ENCODE results near the gene VASH2.
"Not testable (repeated sequence)": the region's sequence is repeated elsewhere in the genome, so short reads cannot be mapped to it uniquely, and the experiment has no call there.

The VASH2 gene

DNA sequence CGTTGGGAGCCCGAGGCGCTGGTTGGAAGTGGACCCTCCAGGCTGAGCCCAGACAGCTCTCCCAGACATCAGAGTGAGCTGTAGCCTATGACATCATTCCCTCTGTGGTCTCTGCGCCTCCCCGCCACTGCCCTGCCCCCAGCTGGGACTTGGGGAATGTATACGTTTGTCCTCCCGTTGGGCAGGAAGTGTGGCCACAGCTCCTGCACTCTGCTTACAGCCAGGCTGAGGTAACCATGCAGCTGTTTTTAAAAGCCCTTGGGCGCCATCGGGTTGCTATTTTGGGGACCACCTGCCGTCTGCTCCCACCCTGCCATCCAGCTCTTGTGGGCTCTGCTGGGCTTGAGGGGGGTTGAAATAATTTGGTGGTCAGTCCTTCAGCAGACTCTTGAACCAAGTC, 7.8 kb downstream of the VASH2 start:
- DNase-seq, result no peak

DNA sequence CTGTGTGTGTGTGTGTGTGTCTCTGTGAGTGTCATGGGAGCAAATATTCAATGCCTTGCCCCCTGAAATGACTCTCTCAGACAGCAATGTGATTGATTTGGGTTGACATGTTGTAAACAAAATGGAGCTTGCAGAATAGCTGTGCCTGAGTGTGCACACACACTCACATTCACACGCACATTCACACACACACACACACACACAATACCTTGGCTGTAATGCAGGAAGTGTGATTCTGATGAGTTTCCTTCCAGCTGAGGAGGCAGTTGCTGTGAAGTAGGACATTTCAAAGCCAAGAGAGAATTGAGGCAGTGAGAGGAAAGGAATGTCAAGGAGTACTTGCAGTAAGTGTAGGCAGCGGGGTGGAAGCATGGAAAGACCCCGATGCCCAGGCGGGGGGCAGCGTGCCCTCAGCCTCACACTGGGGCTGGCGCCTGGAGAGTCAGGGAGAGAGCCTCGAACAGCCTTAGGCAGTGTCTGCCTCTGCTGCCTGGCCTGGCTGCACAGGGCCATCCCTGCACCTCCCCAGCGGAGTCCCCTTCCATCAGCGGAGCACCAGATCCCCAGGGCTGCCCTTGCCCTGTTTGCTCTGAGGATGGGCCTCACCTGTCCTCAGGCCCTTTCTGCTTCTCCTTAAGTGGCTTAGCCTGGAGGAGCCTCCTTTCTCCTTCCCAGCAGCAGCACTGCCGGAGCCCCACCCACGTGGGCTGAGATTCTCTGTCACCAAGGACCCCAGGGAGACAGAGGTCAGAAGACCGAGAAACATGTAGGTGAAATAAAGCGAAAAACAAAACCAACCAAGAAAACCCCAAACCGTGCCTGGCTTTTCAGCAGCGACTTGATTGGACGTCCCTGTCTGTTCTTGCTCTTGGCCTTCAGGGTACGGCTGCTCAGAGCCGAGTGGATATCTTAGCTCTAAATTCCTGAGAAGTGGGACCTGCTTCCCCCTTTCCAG, 9.2 kb downstream of the VASH2 start:
- no peak for DNase-seq

DNA sequence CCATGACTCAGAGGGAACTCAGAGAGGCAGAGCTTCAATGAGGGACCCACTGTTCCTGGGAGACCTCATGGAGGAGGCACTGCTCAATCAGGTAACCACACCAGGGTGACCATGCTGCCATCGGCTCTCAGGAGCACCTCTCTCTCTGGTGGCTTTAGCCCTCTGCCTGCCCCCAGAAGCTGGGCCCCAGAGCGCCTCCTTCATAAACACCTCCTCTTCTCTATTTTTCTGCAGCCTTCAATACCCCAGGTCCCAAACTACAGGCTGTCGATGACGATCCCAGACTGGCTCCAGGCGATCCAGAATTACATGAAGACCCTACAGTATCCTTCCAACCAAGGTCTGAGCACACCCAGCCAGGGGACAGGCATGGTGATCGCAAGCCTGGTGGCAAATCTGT, 10.6 kb downstream of the VASH2 start:
- DNase-seq, result no peak

DNA sequence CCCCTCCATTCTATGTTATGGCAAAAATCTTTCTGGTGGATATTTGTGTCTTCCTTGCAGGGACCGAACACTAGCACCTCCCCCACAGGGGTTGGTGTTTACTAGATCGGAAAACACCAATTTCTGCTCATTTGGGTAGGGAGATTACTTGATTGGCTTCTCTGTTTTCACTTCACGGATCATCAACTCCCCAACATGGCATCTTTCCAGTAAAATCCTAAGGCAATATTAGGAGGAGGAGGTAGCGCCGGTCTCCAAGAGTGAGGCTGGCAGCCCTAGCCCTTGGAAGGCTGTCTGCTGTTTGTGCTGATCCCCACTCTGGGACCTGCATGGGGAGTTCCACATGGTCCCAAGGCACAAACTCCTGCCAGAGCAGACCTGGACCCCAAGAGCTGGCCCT, 12.2 kb downstream of the VASH2 start:
- DNase-seq, result no peak

DNA sequence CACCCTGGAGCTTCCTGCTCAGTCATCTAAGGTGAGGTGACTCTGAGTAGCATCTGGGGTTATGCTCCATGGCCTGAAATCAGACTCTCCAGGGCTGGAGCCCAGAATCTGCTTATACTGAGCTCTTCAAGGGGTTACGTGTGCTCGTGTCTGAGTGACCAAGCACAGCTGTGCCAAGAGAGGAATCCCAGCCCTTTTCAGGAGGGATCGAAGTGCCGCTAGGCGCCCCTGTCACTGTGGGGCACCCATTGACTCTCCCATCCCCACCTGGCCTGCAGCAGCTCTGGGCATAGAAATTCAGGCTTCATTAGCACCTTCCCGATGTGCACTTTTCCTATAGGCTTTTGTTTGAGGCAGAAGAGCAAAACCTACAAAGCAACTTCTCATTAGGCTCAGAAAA, 13.8 kb downstream of the VASH2 start:
- no peak for DNase-seq

DNA sequence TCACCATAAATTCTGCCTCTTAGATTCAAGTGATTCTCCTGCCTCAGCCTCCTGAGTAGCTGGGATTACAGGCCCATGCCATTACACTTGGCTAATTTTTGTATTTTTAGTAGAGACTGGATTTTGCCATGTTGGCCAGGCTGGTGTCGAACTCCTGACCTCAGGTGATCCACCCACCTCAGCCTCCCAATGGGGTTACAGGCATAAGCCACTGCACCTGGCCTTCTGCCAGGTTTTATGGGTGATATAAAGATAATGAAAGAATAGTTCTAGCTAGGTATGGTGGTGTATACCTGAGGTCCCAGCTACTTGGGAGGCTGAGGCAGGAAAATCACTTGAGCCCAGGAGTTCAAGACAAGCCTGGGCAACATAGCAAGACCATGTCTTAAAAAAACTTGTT, 14.7 kb downstream of the VASH2 start:
- not testable (repeated sequence) for DNase-seq

DNA sequence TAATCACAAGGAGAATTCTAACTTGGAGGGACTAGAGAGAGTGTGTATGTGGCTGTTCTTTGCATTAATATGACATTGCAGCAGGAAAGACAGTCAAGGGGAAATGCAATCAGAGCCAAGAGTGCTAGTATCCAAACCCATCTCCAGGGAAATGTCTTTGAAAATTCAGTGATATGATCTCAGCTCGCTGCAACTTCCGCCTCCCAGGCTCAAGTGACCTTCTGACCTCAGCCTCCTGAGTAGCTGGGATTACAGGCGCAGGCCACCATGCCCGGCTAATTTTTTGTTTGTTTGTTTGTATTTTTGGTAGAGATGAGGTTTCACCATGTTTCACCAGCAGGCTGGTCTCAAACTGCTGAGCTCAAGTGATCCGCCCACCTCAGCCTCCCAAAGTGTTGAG, 16.3 kb downstream of the VASH2 start:
- DNase-seq, result no peak

DNA sequence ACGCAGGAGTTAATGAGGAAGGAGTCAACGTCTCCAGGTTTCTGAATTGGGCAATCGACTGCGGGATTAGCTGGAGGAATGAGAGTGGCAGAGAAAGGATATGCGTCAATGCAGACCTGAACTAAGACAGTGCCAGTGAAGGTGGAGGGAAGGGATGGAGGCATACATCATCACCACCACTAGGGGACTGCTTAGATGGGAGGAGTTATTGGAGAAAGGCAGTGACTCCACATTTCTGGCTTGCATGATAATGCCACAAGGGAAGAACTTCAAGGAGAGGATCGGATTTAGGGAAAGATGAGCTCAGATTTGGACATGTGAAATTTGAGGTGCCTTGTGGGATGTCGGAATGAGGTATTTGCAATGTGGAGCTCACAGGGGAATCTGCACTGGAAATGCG, 17.5 kb downstream of the VASH2 start:
- DNase-seq, result peak in 3 of 4 experiments; percentile 27 to 35 (median 29)

DNA sequence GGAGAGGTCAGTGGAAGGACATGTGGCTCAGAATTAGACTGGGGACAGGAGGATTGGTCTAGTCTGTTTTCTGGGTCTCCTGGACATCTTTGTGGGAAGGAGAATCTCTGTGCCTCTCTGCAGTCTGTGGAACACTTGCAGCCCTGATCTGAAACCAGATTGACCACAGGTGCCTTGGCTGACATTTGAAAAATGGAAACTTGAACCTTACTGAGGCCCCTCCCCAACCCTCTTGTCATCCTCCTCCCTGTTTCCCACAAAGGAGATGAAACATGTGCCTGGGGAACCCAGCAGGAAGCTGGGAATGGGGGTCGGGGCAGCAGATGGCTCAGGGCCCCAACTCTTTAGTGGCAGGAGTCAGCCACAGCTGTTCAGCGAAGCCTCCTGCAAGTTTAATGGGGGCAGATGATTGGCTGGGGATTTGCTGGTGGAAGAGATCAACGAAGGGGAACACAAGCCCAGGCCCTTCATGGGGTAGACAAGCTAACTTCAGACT, 18.1 kb downstream of the VASH2 start:
- DNase-seq, result no peak

DNA sequence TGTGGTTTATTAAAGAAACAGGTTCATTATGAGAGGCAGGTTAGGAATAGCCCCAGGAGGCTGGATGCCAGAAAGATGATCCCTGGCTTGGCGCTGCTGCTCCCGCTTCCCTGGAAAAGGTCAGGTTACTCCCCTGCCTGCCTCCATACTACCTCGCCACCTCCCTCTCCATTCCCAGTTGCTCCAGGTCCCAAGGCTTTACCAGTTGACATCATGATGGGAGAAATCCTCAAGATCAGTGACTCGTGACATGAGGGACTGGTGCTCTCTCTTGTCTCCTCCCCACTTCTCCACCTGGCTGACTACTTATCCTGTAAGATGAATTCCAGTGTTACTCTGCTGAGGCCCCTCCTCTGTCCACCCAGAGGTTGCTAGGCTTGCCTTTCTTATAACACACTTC, 19.7 kb downstream of the VASH2 start:
- no peak for DNase-seq

DNA sequence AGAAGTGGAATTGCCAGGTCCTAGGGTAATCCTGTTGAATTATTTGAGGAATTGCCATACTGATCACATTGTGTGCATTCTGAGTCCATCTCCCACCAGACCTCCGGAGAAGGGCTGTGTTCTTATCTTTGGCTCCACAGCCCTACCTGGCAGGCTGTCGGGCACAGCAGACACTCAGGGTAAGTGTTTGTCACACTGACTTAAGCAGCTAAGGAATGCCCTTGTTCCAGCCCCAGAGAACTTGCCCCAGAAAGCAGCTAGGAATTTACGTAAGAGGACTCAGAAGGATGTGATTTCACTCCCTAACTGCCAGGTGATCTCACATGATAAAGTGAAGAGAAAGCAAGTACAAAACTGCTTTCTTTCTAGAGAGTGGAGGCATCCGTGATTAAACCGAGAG, 21.0 kb downstream of the VASH2 start:
- no peak for DNase-seq

DNA sequence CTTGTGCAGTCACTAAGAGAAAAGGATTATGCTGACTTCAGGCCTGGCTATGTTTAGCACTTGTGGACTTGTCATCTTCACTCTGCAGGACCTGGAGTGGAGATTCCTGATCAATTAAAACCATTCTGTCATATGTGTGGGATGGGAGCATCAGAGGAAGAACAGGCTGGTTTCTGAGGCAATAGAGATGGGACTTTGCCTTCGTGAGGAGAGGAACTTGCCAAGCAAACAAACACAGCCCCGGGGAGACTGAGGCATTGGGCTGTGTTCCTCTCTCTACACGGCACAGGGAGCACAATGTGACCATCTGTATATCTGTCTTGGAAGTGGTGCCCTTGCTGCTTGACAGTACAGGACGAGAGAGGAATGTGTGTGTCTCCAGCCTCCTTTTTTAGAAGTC, 23.1 kb downstream of the VASH2 start:
- no peak for DNase-seq

DNA sequence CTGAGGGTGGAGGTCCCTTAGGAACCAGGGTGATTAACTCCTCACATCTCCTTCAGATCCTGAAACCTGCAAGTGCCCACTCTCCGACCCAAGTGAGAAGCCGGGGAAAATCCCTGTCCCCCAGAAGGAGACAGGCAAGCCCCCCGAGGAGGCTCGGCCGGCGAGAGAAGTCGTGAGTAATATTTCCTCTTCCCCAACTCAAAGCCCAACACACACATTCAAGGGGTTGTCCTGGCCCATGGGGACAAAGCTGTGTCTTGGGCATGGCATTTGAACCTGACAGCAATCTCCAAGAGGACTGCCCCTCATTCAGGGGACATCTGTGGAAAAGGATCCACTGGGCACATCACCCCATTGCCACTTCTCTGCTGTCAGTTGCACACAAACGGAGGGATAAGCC, 23.6 kb downstream of the VASH2 start:
- no peak for DNase-seq

DNA sequence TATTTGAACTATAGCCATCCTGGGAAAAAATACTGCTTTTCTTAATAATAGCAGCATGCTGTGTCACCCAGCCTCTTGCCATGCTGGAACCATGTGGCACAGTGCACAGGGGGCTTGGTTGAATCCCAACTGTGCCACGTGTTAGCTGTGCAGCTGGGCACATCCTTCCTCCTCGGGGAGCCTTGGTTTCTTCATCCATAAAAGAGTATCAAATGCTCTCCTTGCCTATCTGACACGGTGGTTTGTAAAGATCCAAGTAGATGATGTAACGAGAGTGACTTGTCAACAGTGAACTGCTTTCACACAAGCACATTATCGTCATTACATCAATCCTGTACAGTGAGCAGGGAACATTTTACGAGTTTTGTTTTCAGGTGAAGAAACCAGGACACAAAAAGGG, 24.4 kb downstream of the VASH2 start:
- no peak for DNase-seq

DNA sequence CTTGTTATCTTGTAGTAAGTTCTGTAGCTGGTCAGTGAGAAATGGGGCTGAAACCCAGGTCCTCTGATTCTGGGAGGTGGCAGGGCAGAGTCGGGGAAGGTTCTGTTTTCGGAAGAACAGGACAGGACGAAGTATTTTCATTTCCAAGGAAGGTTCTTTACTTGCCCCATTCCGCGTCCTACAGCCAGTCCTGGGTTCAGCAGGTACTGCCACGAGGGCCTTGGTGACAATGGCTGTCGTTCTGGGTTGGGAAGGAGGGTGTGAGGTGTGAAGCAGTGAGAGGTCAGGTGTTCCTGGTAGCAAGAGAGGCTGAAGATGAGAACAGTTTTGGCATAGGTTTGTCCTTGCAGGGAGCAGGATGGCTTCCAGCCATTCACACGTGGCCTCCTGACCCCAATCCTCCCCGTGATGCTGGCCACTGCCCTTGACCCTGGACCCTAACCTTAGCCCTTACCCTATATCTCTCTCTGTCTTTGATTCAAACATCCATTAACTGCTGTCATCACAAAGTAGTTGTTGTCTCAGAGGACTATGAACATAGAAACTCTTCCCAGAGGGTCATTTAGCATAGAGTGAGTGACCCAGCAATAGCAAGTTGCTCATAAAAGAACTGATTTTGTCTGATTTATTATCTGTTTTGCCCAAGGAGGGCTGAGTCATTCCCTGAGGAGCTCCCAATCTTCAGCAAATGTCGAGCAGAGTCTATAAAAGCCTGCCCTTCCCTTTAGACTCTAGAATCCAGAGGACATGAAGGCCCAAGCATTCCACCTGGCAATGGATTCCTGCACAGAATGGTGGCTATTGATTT, 25.0 kb downstream of the VASH2 start:
- DNase-seq, result no peak

DNA sequence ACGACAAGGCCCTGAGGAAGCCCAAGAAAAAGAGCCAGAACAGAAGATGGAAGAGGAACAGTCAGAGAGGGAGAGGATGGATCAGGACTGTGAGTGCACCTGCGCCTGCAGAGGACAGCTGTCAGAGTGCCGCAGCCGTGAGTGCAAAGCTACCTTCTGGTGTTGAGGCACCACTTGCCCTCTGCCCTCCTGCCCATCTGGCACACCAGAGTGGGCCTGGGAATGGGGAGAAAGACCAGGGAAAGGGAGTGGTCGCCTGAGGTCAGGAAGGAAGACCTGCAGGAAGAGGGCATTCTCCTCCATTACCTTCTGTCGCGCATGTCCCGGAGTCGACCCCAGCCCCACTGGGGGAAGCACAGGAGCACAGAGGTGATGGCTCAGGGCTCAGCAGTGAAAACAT, 26.2 kb downstream of the VASH2 start:
- DNase-seq, result no peak

DNA sequence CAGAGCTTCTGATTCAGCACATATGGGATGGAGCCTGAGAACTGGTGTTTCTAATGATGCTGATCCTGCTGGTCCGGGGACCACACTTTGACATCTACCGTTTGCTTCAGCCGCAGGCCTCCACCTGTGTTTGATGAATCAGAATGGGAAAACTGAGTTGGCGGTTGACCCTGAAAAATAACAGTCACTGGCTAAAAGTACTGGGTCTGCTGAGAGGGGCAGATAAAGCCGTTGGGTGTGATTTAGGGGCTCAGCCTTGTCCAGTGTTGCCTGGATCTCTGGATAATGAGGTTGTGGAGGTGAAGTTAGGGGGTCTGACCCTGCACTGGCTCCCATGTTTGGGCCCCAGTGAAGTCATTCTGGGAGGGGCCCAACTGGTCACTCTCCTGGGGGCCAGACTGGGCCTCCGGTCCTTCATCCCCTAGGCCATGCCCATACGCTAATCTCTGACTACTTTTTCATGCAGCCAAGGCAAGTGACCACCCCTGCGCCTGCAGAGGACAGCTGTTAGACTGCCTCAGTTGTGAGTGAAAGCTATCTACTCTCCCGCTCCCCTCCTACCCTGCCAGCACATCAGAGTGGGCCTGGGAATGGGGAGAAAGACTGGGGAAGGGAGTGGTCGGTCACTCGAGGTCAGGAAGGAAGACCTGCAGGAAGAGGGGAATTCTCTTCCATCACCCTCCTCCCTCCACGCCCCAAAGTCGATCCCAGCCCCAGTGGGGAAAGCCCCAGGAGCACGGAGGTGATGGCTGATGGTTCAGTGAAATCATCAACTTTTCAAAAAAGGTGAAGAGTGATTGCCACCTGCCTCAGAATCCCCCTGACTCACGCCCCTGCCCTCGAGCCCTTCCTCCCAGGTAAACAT, 27.7 kb downstream of the VASH2 start:
- no peak for DNase-seq

DNA sequence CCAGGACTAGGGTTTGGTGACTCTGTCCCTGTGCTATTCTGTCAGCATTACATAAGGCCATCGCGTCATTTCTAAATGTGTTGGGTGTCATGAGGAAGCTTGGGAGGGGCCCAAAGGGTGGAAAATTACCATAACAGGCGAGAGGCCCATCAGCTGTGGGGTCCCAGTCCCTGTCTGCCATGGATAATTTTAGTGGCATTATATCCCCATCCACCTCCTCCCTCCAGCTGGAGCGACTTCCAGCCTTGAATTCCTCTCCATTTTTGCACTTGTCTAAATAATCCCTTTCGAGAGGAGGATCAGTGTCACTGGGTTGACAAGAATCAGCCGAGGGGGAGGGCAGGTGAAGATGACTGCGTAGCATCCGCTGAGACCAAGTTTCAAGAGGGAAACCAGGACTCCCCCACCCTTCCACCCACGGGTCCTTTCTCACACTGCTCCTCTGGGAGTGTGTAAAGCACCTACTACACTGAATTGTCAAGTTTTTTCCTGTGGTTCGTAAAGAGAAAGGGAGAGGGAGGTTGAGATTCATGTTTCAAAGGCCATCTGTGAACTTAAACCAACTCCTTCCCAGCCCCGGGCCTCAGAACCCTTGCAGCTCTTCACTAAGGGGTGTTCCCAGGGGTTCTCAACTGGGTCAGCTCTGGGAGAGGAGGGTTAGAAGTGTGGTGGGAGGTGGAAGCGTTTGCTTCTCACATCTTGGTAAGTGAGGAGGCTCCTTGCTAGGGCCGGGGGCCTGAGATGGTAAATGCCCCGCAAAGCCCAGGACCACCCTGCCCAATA, 29.2 kb downstream of the VASH2 start:
- DNase-seq, result no peak

DNA sequence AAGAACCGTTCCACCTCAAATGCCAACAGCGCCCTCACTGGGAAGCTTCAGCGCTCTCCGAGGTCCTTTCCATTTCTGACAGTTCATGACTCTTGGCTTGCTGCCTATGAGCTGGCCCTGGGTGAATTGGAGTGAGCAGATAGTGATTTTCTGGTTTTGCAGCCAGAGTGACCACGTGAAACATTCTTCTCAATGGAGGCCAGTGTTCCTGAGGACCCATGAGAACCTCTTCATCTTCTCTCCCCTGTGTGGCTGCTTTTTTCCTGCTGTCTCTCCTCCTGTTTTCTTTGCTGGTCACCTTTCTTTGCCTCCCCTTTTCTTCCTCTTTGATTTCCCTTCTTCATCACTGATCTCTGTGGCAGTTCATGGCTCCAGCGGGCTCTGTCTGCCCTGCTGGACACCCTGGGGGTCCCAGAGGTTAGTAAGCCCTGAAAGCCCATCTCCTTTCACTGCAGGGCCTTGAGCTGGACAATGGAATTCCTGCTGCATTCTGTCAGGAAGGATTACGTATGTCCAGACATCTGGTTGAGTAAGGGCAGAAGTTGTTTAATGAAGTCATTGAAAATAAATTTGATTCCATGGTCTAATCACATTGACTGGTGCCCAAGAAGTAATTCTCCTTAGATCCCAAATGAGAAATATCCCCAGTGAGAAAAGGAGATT, 29.9 kb downstream of the VASH2 start:
- DNase-seq, result no peak

DNA sequence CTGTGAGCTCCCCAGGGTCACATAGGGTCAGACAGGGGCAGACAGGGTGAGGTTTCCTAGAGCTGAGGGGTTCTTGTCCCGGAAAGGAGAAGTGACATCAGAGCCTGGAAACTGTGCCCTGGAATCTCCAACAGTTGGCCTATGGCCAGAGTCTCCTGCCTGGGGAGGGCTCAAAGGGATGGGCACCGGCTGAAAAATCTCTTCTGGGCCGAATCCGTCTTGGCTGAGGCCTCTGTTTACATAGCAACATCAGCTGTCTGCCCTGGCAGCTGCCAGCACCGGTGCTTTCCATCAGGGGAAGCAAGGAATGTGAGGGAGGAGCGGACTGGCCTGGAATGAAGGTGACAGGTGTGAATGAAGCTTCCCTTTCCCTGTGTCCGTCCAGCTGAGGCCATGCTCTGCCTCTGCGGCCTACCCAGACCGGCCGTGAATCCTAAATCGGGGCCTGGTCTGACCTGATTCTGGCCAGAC, 30.7 kb downstream of the VASH2 start:
- DNase-seq, result peak in 1 of 4 experiments; percentile 14
